ENCODE measurements around the gene MYO1B.

GRCh38 chr2:191318729-191319078 is 73.5 kb downstream of the MYO1B start:
- TF ChIP-seq CTCF (IDR thresholded peaks at IDR 0.05; ENCODE audit: poor library complexity, severe bottlenecking) (no peak), REST (IDR thresholded peaks at IDR 0.05; ENCODE audit: borderline replicate concordance) (no peak), RAD21 (conservative IDR thresholded peaks at IDR 0.05) (no peak), EZH2 (IDR thresholded peaks at IDR 0.05; ENCODE audit: borderline replicate concordance, insufficient read depth, low read length, poor library complexity, severe bottlenecking) (no peak), MXI1 (conservative IDR thresholded peaks at IDR 0.05; ENCODE audit: poor library complexity, severe bottlenecking) (no peak), SMC3 (conservative IDR thresholded peaks at IDR 0.05; ENCODE audit: poor library complexity) (no peak)
